Stimulated activated CD4-positive, alpha-beta T cell treated with anti-CD3 and anti-CD28 coated beads, Interleukin-1b, Interleukin-23, amount 100 ng/mL, for 1 hour (primary cell): ENCODE data around the gene TBC1D22A.

Source experiments
- DNase-seq, 2 donors: peaks; one replicate each; pipeline ENCODE4 v3.0.0-alpha.2; 2020; ENCODE audit warnings: low read depth in 2 of 2

TBC1D22A gene

GRCh38 chr22:47122441-47123000 is 360.1 kb downstream of the TBC1D22A start:
- DNase-seq = no peak

DNA sequence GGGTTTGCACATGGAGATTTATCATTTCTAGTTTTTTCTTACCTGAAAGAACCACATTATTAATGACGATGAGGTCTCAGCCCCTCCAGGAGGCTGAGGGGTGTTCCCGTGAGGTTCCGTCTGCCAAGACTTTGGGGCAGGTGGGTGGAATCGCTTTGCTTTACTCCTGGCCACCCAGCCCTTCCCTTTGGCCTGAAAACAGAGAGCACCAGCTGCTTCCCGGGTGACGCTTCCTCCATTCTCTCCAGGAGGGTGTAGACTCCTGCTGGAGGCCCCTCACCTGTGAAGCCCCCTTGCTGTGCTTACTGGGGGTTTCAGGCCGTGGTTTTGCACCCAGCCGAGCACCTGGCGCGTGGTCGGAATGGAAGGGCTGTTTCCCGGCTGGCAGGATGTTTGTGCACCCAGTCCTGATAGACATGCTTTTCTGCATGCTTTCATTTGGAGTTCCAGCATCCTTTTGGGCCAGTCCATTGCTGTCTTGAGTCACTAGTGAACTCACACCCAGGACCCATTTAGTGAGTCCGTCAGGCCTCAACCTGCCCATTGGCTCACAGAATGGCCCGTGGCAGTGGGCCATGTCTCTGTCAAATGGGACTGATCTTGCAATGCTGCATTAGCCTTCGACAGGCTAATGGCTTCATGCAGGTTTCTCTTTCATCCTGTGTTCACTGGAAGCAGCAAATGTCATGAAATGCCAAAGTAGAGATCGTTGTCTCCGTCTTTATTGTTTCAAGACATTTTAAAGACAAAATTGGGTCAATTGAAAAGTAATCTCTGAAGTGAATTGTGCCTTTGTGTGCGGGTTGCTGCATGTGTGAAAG is 360.8 kb downstream of the TBC1D22A start:
- no peak for DNase-seq

GRCh38 chr22:47123827-47124442 is 361.5 kb downstream of the TBC1D22A start:
- DNase-seq = no peak

- no peak for DNase-seq
Measured at GRCh38 chr22:47124451-47124881, 362.0 kb downstream of the TBC1D22A start.

GRCh38 chr22:47124961-47125360 is 362.5 kb downstream of the TBC1D22A start:
- DNase-seq = no peak

GRCh38 chr22:47125603-47126002 is 363.2 kb downstream of the TBC1D22A start:
- no peak for DNase-seq

- no peak for DNase-seq
Measured at GRCh38 chr22:47126344-47126811, 363.9 kb downstream of the TBC1D22A start.

GRCh38 chr22:47127441-47127871 is 365.0 kb downstream of the TBC1D22A start:
- DNase-seq = no peak

- no peak for DNase-seq
Measured at GRCh38 chr22:47128216-47128615, 365.8 kb downstream of the TBC1D22A start.

GRCh38 chr22:47128622-47129215 is 366.3 kb downstream of the TBC1D22A start:
- DNase-seq = no peak

- no peak for DNase-seq
Measured at GRCh38 chr22:47129902-47130635, 367.6 kb downstream of the TBC1D22A start.

GRCh38 chr22:47130883-47131631 is 368.6 kb downstream of the TBC1D22A start:
- no peak for DNase-seq

DNA sequence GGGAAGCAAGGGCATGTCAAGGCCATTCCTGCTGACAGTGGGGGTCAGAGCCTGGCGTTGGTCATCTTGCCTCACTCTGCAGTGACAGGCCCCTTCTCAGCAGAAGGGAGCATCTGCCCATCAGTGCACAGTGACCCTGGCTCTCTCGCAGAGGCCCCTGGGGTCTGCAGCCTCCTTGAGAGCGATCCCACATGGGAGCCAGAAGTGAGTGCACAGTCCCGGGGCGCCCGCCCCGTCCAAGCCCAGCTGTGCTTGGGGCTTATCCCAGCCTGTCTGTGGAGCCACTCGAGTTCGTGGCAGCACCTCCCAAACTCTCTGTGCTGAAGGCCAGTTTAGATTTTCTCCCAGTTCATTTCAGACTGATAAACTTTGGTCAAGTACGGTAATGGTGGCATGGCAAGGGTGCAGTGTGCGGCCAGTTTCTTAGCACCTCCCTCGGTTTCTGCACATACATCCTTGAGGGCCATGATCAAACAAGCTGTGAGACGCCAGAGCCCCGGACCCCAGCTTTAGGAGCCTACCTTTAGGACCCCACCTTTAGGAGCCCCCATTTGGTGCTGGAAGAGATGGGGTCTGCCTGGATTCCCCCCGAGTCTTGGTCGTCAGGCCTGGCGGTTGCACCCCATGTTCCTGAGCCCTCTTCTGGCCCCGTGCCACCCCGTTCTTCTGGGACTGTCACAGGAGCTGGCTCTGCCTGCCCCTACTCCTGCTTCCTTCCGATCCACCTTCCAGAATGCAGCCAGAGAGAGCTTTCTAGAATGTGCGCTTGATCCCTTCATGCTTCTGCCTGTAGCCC is 369.4 kb downstream of the TBC1D22A start:
- no peak for DNase-seq

DNA sequence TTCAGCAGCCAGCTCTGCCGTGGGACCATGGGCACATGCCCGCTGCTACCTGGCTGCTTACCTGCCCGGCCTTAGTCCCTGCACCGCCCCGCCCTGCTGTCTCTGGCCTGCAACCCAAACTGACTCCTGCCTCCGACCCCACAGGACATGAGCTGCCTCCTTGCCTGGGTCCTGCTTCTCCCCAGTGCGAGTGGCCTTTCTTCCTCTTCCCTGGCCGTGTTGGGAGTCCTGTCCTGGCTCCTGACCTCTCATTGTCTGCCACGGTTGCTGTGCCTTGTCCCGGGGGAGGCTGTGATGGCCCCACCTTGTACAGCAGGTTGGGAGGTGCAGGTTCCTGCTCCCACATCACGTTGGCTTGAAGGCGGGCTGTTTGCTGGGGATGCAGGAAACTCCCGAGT is 370.0 kb downstream of the TBC1D22A start:
- no peak for DNase-seq

DNA sequence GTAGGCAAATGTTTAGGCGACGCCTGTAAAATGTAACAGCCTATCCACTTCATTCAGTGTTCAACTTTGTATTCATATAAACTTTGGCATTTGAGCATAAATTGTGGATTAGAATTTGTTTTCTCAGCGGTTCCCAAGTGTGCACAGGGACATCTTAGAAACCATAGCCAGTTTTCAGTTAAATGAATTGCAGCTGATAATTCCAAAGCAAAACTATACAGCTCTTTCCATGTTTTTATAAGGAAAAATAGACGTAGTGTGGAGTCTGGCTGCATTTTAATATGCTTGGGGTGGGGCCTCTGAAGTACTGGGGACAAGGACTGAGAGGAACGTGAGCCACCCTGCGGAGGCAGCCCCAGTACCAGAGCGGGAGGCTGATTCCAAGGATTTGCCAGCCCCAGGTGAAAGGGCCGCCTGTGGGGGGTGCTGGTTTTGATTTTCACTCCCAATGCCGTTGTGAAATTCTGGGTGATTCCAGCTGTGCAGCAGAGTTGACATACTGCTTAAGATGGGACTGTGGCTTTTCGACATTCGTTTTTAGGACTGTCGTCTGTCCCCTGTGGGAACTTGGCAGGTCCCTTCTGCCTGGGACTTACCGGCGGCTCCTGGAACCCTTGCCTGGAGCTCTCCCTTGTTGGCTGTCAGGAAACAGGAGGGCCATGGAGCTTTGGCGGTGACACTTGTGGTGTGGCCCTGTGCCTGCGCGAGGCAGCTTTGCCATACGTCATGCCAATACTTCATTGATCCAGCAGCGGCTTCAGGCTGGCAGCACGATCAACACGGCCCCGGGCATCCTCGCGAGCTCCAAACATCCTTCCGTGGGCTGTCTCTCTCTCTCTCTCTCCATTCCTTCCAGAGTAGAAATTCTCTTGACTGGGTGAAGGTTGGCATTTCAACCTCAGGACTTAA is 370.9 kb downstream of the TBC1D22A start:
- no peak for DNase-seq

- DNase-seq = no peak
Measured at GRCh38 chr22:47134222-47134621, 371.8 kb downstream of the TBC1D22A start.

DNA sequence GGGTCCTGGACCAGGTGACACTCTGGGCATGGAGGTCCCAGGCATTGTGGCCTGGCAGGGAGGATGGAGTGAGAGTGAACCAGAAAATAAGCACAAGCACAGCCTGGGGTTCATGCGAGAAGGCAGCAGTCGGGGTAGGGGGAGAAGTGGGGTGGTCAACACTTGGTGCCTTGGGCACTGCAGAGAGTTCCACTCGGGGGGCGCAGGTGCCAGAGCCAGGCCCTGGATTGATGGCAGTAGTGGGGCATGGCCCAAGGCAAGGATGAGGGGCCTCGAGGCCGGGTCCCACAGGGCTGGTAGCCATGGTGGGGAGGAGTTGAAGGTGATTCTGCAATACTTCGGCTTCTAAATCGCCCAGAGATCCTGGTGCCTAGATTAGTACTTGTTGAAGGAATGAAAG is 372.9 kb downstream of the TBC1D22A start:
- DNase-seq = no peak

GRCh38 chr22:47136050-47136449 is 373.6 kb downstream of the TBC1D22A start:
- no peak for DNase-seq

- no peak for DNase-seq
Measured at GRCh38 chr22:47136671-47137070, 374.2 kb downstream of the TBC1D22A start.
